ENCODE measurements around the gene TCEANC2.

TCEANC2 gene

GRCh38 chr1:54138994-54139393 is 85.6 kb downstream of the TCEANC2 start:
- no peak for DNase-seq

- no peak for DNase-seq
Measured at GRCh38 chr1:54139711-54140110, 86.3 kb downstream of the TCEANC2 start.

DNA sequence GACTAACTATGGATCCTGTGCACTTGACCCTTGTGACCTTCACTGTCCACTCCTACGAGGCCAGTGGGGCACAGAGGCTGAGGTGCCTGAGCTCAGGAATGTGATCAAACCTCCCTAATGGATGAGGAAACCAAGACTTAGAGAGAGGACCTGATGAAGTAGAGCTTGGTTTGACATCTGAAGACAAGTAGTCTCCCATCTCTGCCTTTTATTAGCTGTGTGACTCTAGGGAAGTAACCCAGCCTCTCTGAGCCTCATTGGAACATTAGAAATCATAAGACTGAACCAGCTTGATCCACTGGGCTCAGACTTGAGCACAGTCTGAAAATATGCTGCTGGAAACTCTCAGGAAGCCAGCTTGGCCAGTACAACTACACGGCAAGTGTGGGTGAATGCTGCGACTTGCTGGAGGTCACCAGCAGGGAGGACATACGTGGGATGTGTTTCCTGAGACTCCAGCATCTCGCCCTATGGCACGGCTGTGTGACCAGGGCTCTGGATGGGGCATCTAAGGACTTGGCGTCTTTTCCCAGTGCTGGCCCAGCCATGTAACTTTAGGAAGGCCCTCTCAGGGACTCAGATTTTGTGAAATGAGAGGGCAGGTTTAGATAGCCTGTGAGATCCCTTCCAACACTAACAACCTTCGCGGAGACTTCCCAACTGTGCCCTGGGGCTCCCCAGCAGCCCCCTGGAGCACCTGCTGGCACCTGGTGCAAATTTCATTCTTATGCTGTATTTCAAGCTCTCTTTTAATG is 88.9 kb downstream of the TCEANC2 start:
- no peak for DNase-seq

GRCh38 chr1:54144366-54144765 is 91.0 kb downstream of the TCEANC2 start:
- no peak for DNase-seq

DNA sequence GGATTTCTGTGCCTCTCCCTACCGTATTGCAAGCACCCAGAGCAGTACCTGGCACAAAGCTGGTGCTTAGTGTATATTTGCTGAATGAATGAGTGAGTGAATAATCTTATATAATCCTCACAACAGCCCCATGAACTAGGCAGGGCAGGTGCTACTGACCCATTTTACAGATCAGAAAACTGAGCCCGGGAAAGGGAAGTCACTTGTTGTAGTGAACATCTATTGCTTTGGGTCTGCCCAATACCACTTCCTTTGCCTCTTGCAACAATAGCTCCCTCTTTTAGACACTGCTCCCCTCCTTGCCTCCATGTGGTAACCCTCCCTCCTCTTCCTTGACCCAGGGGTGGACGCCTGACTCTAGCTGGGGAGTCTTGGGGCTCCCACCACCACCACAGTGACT is 96.3 kb downstream of the TCEANC2 start:
- no peak for DNase-seq

DNA sequence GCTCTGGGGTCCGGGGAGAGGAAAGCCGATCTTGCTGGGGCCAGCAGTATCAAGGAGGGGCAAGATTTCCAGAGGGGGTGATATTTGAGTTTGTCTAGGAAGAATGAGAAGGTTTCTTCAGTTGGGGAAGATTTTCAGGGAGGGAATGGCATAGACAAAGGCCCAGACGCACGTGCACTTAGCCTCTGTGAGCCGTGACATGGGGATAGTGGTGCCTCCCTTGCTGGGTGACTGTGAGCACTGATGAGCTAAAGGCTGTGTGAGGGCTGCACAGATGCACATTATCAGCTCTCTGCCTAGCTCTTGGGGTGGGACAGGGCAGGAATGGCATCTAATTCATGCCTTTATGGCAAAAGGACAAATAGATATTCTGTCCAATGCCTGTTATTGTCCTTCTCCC is 97.6 kb downstream of the TCEANC2 start:
- DNase-seq, result no peak

DNA sequence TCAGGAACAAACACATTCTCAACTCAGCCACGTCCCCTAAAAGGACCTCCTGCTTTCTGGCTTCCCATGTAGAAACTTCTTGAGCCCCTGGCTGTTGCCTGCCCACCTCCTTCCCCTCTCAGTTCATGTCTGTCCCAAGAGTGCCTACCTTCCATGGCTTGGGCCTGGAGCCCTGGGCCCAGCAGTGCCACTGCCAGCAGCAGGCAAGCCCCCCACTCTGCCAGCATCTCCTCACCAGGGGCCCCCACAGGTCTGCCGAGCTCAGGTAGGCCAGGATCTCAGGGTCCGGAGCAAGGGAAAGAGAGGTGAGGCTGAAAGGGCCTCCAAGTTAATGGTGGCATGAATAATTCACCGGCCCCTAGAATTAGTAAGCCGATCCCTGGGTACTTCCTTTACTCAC is 99.3 kb downstream of the TCEANC2 start, which contains the start of gene CDCP2:
Gene CDCP2, minus strand, starts transcription at position 305 of the 400 bp plus-strand sequence. Its CDS starts 78 bp downstream, at position 227.
- DNase-seq, result no peak

GRCh38 chr1:54153535-54154439 is 100.4 kb downstream of the TCEANC2 start:
- no peak for DNase-seq
